22Rv1 (cell line): ENCODE measurements around the gene ITCH.

Experiments used
- CTCF ChIP-seq: fragments of 450-650 bp; IDR thresholded peaks from 2 replicates; pipeline ENCODE4 v1.5.1; 2017; ENCODE audit warnings: mild to moderate bottlenecking
- ZFX ChIP-seq: fragments of 450-650 bp; IDR thresholded peaks from 2 replicates; pipeline ENCODE4 v1.6.1; 2017; ENCODE audit warnings: antibody characterized with exemption, borderline replicate concordance

DNA sequence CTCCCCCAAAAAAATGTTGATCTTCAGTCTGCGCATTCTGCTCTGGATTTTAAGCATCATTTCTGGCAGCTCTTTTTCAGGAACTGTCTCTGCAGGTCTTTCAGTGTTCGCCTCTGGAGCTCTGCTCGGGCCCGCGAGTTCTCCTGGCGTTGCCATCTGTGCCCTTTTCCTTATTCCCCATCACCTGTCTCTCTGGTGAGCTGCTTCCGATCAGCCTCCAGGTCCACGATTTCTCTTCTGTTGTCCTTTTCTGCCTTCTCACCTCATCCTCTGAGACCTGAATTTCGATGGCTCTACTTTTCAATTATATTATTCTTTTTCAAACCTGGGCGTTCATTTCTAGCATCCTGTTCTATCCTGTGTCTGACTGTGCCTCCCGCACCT lies 194.9 kb downstream of the ITCH start:
- TF ChIP-seq CTCF (no peak), ZFX (no peak)
